GM19240 (cell line): ENCODE measurements around the gene TPX2.

Experiments
- DNase-seq: peaks from one replicate; pipeline ENCODE4 v3.0.0; 2011; ENCODE audit warnings: low spot score; ENCODE audit not compliant: insufficient read length

Gene TPX2

DNA sequence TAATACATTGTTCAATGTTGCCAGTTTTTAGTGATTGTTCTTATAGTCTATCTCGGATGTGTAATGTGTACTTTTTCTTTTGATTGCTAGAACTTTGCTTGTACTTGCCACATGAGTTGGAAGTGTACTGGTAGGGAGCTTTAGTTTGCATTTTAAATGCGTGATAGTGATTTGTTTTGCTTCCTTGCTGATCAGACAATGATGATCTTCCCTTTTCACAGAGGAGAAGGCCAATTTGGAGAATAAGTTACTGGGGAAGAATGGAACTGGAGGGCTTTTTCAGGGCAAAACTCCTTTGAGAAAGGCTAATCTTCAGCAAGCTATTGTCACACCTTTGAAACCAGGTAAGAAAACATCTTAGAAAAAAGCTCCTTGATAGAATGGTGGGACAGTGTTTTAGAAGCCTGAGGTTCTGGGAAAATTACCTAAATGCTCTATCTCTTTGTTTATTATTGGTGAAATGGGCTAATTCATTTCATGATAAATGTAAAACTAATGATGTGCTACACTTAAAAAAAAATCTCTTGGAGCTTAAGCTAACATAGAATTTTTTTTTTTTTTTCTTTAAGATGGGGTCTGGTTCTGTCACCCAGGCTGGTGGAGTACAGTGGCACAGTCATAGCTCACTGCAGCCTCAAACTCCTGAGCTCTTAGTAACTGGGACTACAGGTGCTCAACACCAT lies 20.9 kb downstream of the TPX2 start:
- no peak for DNase-seq

DNA sequence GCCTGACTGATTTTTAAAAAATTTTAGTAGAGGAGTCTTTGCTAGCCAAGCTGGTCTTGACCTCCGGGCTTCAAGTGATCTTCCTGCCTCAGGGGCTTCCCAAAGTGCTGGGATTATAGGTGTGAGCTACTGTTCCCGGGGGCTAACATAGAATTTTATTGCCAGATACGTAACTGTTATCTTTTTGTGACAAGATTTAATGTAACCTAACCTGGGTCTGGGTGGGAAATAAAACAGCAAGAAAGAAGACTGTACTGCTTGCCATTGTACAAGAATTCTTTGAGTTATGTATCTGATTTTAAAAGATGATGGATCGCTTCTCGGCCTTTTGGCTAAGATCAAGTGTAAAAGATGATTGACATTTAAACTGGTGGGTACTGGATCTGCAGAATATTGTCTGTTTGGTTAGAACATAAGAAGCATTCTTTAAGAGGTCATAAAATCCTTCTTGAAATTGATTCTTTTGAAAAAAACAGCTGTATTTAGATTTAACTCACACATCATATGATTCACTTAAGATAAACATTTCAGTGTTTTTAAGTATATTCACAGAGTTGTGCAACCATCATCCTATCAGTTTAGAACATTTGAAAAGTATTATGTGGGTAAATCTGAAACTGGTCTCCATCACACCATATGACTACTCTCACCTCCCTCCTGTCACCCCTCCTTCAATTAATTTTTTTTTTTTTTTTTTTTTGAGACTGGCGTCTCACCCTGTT lies 21.6 kb downstream of the TPX2 start:
- DNase-seq, result no peak

GRCh38 chr20:31764641-31765305 lies 25.7 kb downstream of the TPX2 start:
- DNase-seq, result no peak

- DNase-seq, result no peak
Measured at GRCh38 chr20:31767805-31768204, 28.7 kb downstream of the TPX2 start.

- no peak for DNase-seq
Measured at GRCh38 chr20:31769681-31770080, 30.6 kb downstream of the TPX2 start.

DNA sequence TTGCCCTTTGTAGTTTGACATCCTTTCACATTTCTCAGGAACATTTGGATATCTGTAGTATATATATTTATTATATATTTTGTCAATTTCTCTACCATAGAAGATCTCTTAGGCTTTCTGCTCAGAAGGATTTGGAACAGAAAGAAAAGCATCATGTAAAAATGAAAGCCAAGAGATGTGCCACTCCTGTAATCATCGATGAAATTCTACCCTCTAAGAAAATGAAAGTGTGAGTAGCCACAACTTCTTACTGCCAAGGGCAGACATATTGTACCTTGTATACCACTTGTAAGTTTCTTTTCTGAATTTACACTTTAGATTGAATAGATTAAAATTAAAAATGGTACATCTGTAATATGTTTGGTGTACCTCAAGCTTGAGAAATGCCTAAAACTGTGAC lies 31.2 kb downstream of the TPX2 start:
- DNase-seq, result no peak

GRCh38 chr20:31774408-31774807 lies 35.3 kb downstream of the TPX2 start:
- no peak for DNase-seq

DNA sequence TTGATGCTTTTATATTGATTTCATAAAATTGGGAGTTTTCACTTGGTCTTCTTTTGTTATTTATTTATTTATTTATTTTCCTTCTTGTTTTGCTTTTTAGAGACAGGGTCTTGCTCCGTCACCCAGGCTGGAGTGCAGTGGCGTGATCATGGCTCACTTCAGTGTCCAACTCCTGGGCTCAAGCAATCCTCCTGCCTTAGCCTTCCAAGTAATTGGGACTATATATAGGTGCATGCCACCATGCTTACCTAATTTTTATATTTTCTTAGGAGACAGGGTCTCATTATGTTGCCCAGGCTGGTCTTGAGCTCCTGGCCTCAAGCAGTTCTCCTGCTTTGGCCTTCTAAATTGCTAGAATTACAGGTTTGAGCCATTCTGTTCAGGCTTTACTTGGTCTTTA lies 41.7 kb downstream of the TPX2 start:
- no peak for DNase-seq

DNA sequence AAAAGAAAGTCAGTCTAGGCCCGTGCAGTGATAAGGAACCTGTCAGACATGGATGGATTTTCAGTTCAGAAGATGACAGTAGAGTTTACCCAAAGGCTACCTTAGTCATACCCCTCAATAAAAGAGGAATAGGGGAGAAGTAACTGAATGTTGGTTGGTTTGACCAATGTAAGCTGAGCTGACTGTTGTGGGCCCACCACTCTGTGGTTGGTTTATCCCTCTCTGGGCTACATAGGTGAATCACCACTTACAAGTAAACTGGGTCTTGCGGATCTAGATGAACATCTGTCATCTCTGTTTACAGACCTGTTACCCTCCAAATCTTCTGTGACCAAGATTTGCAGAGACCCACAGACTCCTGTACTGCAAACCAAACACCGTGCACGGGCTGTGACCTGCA lies 42.9 kb downstream of the TPX2 start:
- no peak for DNase-seq

DNA sequence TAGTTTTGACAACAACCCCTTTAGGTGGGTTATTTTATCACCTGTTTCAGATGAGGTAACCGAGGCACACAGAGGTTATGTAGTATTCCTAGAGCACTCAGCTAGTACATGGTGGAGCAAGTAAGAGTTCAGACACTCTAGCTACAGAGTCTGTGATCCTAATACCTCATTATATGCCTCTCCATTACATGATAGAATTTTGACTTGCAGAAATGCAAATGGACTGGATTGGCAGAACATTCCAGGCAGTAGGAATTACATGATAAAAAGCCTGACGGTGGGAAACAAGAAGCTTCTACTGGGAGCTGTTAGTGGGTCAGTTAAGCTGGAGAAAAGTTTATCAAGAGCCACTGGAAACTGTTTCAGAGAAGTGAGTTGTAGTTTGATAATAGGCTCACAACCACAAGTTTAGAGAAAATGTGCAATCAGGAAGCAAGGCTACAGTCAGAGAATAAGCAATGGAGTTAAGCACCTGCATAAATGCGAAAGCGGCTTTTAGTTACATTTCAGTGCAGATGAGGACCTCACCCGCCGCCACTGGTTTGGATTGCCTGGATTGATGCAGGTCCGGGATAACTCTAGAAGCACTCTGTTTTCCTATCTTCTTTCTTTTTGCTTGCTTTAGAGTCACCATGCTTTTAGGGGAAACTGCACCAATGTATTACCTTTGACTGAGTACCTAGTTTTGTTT lies 45.4 kb downstream of the TPX2 start:
- no peak for DNase-seq

GRCh38 chr20:31785089-31785488 lies 46.0 kb downstream of the TPX2 start:
- DNase-seq, result no peak

DNA sequence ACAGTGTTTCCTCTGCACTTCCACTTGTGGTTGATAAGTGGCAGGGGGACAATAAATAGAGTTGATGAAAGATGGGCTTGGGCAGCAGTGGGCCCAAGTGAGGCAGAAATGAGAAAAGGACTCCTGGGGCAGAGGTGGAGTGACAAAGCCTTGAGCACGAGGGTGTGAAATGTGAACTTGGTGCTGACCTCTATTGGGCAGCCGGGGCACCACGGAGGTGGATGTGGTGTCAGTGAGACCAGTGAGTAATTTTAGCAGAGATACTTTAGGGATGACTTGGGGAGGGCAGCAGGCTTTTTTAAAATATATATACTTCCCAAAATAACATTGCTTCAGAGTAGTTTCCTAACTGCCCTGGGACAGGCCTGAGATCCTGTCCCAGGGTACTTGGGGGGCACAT lies 49.5 kb downstream of the TPX2 start:
- DNase-seq, result no peak

DNA sequence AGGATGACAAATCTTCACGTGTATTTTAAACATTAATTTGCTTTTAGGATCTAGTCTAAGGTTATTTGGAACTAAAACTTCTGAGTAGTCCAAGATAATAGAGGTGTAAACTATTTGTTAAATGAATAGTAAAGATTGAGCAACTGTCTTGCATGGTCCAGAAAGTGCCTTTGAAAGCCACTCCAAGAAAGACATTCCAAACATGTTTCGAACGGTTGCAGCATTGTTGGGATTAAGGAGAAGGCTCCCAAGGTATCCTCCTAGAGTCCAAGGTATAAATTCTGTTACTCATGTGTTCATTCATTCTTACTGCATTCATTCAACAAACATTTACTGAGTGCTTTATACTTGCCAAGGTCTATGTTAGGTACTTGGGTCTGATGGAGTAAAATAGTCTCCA lies 51.3 kb downstream of the TPX2 start:
- no peak for DNase-seq

GRCh38 chr20:31797364-31797763 lies 58.3 kb downstream of the TPX2 start:
- no peak for DNase-seq

DNA sequence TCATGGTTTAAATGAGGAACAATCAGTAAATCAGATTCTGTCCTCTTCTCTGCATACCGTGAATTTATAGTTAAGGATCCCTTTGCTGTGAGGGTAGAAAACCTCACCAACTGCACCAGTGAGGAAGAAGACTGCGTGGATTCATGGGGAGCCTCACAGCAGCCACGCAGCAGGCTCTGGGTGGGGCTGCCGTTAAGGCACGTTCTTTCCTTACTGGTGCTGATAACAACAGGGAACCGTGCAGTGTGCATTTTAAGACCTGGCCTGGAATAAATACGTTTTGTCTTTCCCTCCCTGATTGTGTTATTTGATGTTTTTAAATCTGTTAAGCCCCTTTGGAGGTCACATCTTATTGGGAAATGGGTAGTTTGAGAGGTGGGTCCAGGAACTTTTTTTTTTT lies 62.4 kb downstream of the TPX2 start:
- no peak for DNase-seq

DNA sequence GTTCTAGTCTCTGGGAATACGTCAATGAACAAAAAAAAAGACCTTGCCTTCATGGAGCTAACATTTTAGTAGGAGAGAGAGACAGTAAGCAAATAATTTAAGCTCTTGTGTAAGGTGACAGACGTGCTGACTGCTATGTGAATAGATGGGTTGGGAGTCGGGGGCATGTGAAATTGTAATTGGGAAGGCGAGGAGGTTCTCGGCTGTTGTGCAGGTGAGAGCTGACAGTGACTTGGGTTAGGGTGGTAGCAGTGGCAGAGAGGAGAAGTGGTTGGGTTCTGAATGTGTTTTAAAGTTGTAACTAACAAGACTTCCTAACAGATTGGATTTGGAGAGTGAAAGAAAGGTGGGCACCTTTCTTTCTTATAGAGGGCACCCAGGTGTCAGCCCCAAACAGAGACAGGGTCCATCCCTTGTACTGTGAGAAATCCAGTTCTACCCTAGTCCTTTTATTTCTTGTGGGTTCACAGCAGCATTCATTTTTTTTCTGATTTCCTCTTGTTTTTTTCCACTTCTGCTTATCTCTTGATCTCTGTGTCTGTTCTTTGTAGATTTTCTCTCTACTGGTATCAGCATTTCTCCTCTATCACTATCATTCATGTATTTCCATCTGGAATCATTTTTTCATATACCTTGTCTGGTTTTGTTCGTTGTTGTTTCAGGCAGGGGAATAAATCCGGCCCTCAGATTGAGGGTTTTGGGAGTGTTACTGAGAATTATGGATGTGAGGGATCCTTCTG lies 64.6 kb downstream of the TPX2 start:
- no peak for DNase-seq

DNA sequence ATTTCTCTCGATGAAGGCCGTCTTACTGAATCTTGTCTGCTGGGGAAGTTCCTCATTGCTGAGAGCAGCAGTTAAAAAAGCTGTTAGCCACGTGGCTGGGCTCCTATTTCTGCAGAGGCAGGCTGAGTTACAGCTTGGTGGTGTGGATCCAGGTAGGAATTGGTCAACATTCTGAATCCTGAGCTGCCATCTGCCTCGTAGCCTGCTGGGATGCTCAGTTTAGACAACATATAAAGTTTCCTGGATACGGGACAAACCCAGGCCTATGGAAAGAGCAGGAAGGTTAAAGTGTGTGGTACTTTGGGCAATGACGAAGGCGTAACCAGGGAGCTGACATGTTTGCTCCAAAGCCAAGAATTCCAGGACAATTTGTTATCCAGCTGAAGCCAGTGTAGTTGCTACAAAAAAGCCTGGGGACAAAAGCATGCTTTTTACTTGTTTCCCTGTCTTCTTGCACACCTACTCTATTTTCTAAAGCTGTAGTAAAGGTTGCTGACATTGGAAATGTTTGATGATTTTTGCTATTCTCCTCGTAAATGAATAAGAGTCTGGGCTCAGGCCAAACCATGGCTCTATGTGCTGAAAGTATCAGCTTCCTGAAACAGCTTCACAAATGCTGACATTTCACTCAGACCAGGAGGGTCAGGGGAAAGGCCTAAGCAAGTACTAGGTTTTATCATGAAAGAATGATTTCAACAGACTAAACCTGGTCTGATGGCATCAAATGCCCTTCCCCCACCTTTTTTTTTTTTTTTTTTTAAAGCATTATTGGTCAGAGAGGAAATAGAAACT lies 67.7 kb downstream of the TPX2 start:
- no peak for DNase-seq

GRCh38 chr20:31808481-31808880 lies 69.4 kb downstream of the TPX2 start:
- DNase-seq, result no peak

DNA sequence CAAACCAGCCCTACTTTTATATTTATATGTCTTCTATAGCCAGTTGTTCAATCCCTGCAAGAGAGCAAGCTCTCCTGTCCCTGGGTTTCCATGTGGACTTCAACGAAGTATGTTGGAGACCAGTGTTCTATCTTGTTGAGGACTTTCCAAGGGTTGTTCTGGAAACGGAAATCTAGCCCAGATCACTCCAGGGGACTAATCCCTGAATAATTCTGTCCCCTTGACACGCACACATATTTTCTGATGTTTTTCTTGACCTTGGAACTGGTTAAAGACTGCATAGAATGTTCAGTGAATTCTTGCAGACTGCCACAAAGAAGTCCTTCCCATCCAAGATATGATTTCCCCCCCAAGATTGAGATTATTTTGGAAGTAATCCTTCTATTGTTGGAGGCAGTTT lies 70.6 kb downstream of the TPX2 start:
- no peak for DNase-seq

- DNase-seq, result no peak
Measured at GRCh38 chr20:31811198-31811597, 72.1 kb downstream of the TPX2 start.
